BE2C (cell line): ENCODE results near the gene SRSF11.

Experiments used
- DNase-seq: peaks from one replicate; pipeline ENCODE4 v3.0.0-alpha.2; 2020
- H3K27me3 ChIP-seq: fragments of 250-450 bp; sonication (Bioruptor Pico); 2 replicates; pipeline ENCODE4 v1.5.1; 2020; ENCODE audit warnings: mild to moderate bottlenecking
- H3K36me3 ChIP-seq: fragments of 250-450 bp; sonication (Bioruptor Pico); 2 replicates; pipeline ENCODE4 v1.5.1; 2020; ENCODE audit warnings: mild to moderate bottlenecking
- H3K4me1 ChIP-seq: fragments of 250-450 bp; sonication (Bioruptor Pico); 2 replicates; pipeline ENCODE4 v1.5.1; 2020
- H3K4me3 ChIP-seq: 2 replicates; pipeline ENCODE4 v1.5.1; 2011; ENCODE audit warnings: low read depth, low read length
- H3K9me3 ChIP-seq: fragments of 250-450 bp; sonication (Bioruptor Pico); 2 replicates; pipeline ENCODE4 v1.5.1; 2020
- TF ChIP-seq, protein P1 (sequence below): IDR thresholded peaks from 2 replicates; pipeline ENCODE4 v1.5.1; 2012; ENCODE audit warnings: mild to moderate bottlenecking, low read depth, low read length

SRSF11 gene

DNA sequence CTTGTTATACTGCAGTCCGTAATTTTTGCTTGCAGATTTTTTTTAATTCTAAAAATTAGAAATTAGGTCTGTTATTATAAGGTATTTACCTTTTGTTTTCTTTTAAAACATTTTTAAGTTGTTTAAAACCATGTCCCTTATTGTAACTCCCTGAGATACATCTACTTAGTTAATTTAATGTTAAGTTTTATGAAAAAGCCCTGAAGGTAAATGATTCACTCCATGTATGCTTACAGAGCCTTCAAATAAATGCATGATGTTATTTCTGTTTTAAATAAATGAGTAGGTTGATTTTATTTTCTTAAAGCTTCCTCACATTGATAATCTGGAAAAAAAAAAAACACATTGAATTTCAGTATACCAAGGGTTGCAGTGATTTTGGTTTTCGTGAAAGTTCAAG is 7.5 kb downstream of the SRSF11 start:
- TF ChIP-seq, protein P1, sequence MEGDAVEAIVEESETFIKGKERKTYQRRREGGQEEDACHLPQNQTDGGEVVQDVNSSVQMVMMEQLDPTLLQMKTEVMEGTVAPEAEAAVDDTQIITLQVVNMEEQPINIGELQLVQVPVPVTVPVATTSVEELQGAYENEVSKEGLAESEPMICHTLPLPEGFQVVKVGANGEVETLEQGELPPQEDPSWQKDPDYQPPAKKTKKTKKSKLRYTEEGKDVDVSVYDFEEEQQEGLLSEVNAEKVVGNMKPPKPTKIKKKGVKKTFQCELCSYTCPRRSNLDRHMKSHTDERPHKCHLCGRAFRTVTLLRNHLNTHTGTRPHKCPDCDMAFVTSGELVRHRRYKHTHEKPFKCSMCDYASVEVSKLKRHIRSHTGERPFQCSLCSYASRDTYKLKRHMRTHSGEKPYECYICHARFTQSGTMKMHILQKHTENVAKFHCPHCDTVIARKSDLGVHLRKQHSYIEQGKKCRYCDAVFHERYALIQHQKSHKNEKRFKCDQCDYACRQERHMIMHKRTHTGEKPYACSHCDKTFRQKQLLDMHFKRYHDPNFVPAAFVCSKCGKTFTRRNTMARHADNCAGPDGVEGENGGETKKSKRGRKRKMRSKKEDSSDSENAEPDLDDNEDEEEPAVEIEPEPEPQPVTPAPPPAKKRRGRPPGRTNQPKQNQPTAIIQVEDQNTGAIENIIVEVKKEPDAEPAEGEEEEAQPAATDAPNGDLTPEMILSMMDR = no peak
- Histone ChIP-seq H3K4me3 (no peak overlapping the region), H3K9me3 (no peaks in the 10 kb centered on the region), H3K4me1 (no peaks in the 10 kb centered on the region), H3K27me3 (no peaks in the 10 kb centered on the region), H3K36me3 (peaks cover 30% of the 10 kb centered on the region)
- no peak for DNase-seq

DNA sequence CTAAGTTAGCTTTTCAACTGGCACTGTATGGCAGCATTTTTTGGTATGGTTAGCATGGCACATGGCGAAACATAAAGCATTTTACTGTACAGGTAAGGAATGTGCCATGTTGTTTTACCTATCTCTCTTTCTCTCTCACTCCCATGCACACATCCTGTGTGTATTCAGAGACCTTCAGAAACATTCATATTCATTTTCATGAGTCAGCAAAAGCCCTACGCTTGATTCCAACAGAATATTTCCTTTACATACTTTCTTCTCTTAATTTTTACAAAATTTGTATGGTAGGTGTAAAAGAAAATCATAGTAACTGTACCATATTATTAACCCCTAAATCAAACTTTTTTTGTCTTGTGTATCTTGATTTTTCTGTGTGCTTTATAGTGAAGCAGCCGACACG is 10.3 kb downstream of the SRSF11 start:
- TF ChIP-seq, protein P1 = no peak
- H3K4me3 ChIP-seq = no peak overlapping the region
- no peaks in the 10 kb centered on the region for H3K27me3 ChIP-seq
- H3K9me3 ChIP-seq = no peaks in the 10 kb centered on the region
- DNase-seq = no peak
- H3K36me3 ChIP-seq = peaks cover 28% of the 10 kb centered on the region
- H3K4me1 ChIP-seq = no peaks in the 10 kb centered on the region

DNA sequence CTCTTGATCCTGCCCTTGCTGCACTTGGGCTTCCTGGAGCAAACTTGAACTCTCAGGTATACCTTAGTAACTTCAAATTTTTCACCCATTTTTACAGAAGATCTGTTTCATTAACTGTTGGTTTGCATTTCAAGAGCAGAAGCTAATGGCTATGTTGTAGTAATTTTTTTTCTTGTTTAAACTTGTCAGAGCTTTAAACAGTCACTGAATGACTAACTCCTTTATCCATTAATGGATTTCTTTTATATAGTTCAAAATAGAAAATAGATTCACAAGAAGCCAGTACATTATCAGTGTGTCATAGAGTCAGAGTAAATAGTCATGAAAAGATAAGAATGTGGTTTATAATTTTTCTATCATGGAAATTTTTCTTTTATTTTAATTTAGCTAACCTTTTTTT is 13.6 kb downstream of the SRSF11 start:
- TF ChIP-seq, protein P1 = no peak
- Histone ChIP-seq H3K9me3 (no peaks in the 10 kb centered on the region), H3K27me3 (no peaks in the 10 kb centered on the region), H3K4me1 (no peaks in the 10 kb centered on the region), H3K4me3 (no peak overlapping the region), H3K36me3 (peaks cover 41% of the 10 kb centered on the region)
- no peak for DNase-seq

DNA sequence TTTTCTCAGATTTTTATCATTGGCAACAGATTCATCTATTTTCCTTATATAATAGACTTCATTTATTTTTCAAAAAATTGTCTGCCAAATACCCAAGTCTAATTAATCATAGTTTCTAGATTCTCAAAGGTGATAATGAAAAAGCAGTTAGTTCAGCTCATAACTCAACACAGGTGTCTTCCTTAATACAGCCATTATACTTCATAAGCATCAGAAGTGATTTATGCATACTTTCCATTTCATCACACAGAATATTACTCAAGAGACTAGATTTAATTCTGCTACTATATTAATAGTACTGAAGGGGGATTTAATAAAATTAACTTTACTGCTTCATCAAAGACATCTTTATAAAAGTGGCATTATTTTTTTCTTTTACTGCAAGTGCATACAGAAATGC is 18.8 kb downstream of the SRSF11 start:
- Histone ChIP-seq H3K9me3 (no peaks in the 10 kb centered on the region), H3K36me3 (peaks cover 43% of the 10 kb centered on the region), H3K27me3 (no peaks in the 10 kb centered on the region), H3K4me3 (no peak overlapping the region), H3K4me1 (no peaks in the 10 kb centered on the region)
- no peak for DNase-seq
- TF ChIP-seq, protein P1 = no peak

DNA sequence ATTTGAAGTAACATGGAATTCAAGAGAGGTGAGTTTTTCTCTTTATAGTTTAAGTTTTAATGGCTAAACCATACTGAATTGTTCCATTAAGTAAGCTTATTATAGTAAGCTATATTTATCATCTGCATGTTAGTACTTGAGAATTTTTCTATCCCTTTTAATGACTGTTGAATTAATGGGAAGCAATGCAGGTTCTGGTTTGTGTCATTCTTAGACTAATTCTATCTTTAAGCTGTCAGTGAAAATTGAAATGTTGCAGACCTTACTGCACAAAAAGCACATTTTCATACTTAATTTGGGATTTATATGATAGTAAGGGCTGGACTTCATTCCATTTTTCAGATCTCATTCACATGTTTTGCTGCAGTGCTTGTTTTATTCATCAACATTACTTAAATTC is 25.9 kb downstream of the SRSF11 start:
- no peaks in the 10 kb centered on the region for H3K4me1 ChIP-seq
- DNase-seq = no peak
- no peaks in the 10 kb centered on the region for H3K27me3 ChIP-seq
- H3K36me3 ChIP-seq = peaks cover 45% of the 10 kb centered on the region
- no peaks in the 10 kb centered on the region for H3K9me3 ChIP-seq
- H3K4me3 ChIP-seq = no peak overlapping the region
- TF ChIP-seq, protein P1 = no peak

DNA sequence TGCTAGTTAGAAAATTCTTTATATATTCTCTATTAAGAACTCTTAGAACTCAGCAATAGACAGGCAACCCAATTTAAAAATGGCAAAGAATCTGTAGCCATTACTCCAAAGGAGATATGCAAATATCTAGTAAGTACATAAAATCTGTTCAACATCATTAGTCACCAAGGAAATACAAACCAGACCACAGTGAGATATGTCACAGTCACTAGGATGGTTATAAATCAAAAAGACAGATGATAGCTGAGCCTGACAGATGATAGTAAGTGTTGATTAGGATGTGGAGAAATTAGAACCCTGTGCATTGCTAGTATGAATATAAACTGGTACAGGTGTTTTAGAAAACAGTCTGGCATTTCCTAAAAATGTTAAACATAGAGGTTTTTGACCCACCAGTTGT is 26.6 kb downstream of the SRSF11 start:
- TF ChIP-seq, protein P1 = no peak

More for the DNA sequence above, 26.6 kb downstream of the SRSF11 start:
- no peak for DNase-seq
- Histone ChIP-seq H3K36me3 (peaks cover 41% of the 10 kb centered on the region), H3K27me3 (no peaks in the 10 kb centered on the region), H3K4me3 (no peak overlapping the region), H3K4me1 (no peaks in the 10 kb centered on the region), H3K9me3 (no peaks in the 10 kb centered on the region)
